NCI-H146 treated with DMSO at 0.1 percent for 48 hours (cell line): ENCODE measurements around the gene NTN4.
A peak's percentile ranks its signal among the peaks of the same experiment; 100 is the strongest.
"Not testable (repeated sequence)": the region's sequence is repeated elsewhere in the genome, so short reads cannot be mapped to it uniquely, and the experiment has no call there.

Source experiments
- DNase-seq: peaks from one replicate; lab custom pipeline; 2025; ENCODE audit not compliant: unreplicated experiment; lab: John Stamatoyannopoulos, UW

Gene NTN4

GRCh38 chr12:95629392-95629791 lies 161.2 kb downstream of the NTN4 start:
- no peak for DNase-seq

DNA sequence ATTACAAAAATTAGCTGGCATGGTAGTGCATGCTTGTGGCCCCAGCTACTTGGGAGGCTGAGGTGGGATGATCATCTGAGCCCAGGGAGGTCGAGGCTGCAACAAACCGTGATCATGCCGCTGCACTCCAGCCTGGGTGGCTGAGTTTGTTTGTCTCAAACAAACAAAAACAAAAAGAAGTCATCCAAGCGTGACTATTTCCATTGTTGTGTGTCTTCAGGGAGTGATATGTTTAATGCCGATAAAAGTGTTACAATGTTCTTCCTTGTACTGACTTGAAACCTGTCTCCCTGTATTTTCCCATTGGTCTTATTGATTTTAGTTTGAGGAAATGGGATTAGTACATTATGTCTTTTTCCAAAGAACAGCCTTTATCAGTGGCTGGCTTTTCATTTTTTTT lies 163.7 kb downstream of the NTN4 start:
- no peak for DNase-seq

DNA sequence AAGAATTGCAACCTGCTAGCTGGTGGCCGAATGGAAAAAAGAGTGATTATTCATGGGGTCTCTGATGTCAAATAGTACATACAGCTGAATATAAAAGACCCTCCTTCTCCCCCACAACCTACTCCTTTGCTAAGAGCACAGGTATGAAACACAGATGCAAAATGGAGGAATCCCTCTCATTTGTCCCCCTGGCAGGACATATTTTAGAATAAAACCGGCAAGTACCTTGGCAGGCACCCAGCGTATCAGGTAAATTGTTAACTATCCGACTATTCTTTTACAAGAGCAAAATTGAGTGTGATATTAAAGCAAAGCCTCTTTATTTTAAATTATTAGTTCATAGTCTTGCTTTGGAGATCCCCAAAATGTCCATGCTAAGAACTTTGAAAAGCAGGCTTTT lies 165.6 kb downstream of the NTN4 start:
- DNase-seq = no peak

DNA sequence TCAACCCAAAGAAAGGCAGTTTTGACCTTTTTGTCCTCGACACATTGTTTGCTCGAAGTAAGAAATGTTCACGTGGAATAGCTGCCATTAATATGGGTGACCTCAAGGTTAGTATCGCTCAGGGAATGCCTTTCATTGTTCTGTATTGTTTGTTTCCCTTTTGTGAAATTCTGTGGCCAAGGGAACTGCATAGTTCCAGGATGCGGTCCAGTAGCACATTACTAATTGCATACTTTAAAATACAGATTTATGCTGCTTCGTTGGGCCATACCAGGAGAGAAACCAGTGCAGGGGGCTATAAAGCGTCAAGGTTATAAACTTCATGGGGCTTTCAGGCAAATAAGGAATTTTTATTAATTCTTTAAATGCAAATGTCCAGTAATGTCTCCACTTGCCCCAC lies 166.0 kb downstream of the NTN4 start:
- DNase-seq = no peak

DNA sequence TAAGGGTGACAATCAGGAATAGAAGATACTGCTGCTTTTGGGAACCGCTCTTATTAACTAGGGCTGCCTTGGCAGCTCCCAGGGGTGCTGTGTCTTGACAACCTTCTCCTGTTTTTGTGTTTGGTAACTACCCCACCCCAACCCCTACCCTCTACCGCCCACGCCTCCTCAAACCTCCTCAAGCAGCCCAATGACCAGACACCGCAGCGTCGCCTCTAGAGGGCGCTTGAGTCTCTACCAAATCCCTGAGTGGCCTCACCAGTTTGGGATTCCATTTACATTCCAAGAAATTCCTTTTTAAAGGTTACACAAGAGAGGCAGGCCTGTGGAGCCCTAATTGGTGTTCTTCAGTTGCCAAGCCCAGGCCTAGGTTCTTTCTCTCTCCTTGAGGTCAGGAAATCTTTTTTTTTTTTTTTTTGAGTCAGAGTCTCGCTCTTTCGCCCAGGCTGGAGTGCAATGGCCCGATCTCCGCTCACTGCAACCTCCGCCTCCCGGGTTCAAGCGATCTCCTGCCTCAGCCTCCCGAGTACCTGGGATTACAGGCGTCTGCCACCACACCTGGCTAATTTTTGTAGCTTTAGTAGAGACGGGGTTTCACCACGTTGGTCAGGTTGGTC lies 166.9 kb downstream of the NTN4 start:
- DNase-seq = no peak

GRCh38 chr12:95622879-95623278 lies 167.7 kb downstream of the NTN4 start:
- DNase-seq = no peak

GRCh38 chr12:95621725-95622124 lies 168.8 kb downstream of the NTN4 start:
- no peak for DNase-seq

DNA sequence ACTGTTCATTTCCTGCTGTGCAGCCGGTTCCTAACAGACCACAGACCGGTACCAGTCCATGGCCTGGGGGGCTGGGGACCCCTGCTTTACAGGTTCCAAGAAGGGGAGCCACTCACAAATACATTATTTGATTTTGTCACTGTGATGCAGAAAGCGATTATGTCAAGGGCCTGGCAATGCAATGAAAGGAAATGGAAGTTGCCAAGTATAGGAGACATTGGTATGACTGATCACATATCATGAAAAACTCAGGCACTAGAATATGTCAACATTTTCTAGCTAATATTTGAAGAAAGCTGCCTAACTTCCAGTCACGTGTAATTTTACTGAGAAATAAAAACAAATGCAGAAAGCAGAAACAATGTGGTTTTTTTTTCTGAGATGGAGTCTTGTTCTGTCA lies 170.4 kb downstream of the NTN4 start:
- DNase-seq = no peak

- DNase-seq = not testable (repeated sequence)
Measured at GRCh38 chr12:95616470-95616869, 174.1 kb downstream of the NTN4 start.

DNA sequence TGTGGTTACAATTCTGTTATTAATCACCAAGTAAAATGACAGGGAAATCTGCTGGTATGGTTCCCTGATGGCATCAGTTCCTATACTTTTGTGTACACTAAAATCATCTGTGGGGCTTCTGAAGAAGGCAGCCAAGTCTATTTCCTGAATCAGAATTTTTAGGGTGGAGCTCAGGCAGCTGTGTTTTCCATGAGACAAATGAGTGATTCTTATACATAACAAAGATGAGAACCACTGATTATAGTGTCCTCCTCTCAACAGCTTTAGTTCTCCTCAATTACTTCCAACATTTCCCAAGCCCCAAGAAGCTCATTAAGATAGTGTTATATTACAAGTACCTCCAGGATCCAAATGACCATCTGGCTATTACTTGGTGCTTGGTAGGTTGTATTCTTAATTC lies 174.8 kb downstream of the NTN4 start:
- DNase-seq = no peak

DNA sequence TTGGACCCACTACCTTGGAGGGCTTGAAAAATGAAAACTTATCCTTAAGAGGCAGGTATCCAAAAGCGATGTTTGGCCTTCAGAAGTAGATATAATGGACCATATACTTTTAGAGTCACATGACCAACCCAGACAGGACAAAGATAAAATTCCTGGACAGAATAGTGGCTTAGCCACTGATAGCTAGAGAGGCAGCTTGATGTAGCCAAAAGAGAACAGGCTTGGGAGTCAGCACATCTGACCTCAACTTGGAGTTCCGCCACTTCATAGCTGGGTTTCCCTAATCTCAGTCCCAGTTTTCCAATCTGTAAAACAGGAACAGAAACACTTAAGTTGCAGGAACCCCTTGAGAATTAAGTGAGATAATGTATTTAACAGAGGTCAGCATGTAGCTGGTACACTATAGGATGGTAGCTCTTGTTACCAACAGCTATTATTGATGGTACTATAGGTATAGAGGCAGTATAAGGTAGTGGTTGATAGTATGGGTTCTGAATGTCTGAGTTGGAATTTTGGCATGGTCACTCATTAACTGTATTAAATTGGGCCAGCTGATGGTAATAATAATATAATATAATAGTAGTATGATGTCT lies 176.1 kb downstream of the NTN4 start:
- DNase-seq = no peak

DNA sequence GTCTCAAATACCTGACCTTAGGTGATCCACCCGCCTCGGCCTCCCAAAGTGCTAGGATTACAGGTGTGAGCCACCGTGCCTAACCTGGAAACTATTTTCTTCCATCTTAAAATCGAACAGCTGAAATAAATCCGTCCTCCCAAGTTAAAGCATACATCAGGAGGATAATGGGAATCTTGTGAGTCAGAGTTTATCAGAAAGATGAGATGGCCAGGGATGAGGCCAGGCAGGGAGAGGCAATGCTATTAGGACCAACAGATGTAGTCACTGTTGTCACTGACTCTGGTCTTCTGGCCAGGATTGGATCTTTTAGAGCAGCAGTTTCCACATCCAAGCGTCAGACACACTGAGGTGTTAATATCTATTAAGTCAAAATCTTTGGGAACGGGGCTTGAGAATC lies 177.5 kb downstream of the NTN4 start:
- DNase-seq = no peak

GRCh38 chr12:95611676-95612309 lies 178.8 kb downstream of the NTN4 start:
- peak; percentile 77 for DNase-seq

DNA sequence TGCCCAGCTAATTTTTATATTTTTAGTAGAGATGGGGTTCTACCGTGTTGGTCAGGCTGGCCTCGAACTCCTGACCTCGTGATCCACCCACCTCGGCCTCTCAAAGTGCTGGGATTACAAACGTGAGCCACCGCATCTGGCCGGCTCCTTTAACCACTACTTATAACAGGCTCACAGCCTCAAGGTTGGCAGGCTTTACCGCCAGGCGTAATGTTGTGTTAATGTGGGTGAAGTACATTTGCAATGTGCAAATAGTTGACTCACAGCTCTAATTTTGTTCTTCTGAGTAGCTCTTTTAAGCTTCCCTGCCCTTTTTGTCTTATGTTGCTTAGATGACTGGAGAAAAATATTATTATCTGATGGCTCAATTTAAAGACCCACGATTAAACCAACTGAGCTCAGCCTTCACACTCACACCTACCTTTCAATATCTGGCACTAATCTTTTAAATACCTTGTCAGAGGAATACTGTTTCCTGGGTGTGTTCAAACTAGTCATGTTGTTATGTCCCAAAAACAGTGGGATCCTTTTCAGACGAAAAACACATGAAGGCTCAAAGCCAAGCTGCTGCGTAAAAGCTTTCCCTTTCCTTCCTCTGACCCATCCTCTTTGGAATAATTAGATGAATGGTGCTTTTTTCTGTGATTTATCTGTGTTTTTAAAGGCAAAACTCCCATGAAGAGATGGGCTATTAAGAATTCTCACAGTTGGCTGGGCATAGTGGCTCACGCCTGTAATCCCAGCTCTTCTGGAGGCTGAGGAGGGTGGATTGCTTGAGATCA lies 182.1 kb downstream of the NTN4 start:
- DNase-seq = no peak
